Smooth muscle cell (in vitro differentiated cells): Measurements from ENCODE around the gene FBXO11. TPM values are rescaled to one million over a fixed set of nuclear protein-coding genes. Genes with fewer than 3 reads are reported as not detected.
A peak's percentile ranks its signal among the peaks of the same experiment; 100 is the strongest.

Experiments used
- DNase-seq: peaks from one replicate; lab custom pipeline; 2025; ENCODE audit not compliant: unreplicated experiment; lab: John Stamatoyannopoulos, UW
- H2AFZ ChIP-seq: fragments of 200-600 bp; sonication (generic); 2 replicates; pipeline ENCODE4 v1.6.0; 2016; ENCODE audit warnings: antibody characterized with exemption, low read depth, mild to moderate bottlenecking
- H3F3A ChIP-seq: fragments of 200-600 bp; sonication (generic); 2 replicates; pipeline ENCODE4 v1.6.0; 2017; ENCODE audit warnings: antibody characterized with exemption, low read depth
- H3K27ac ChIP-seq: fragments of 200-600 bp; sonication (generic); 2 replicates; pipeline ENCODE4 v1.5.1; 2016; ENCODE audit warnings: low read depth, mild to moderate bottlenecking
- H3K27me3 ChIP-seq: fragments of 200-600 bp; sonication (generic); 2 replicates; pipeline ENCODE4 v1.6.1; 2016; ENCODE audit warnings: low read depth, mild to moderate bottlenecking
- H3K36me3 ChIP-seq: fragments of 200-600 bp; sonication (generic); 2 replicates; pipeline ENCODE4 v1.5.1; 2016; ENCODE audit warnings: low read depth
- H3K4me1 ChIP-seq: fragments of 200-600 bp; sonication (generic); 2 replicates; pipeline ENCODE4 v1.5.1; 2016; ENCODE audit warnings: low read depth
- H3K4me2 ChIP-seq: fragments of 200-600 bp; sonication (generic); 2 replicates; pipeline ENCODE4 v1.6.0; 2016; ENCODE audit warnings: mild to moderate bottlenecking
- H3K4me3 ChIP-seq: fragments of 200-600 bp; sonication (generic); 2 replicates; pipeline ENCODE4 v1.5.1; 2016; ENCODE audit warnings: mild to moderate bottlenecking
- H3K79me2 ChIP-seq: fragments of 200-600 bp; sonication (generic); 2 replicates; pipeline ENCODE4 v1.6.0; 2016; ENCODE audit warnings: low read depth, mild to moderate bottlenecking
- H3K9ac ChIP-seq: fragments of 200-600 bp; sonication (generic); 2 replicates; pipeline ENCODE4 v1.6.0; 2016; ENCODE audit warnings: low read depth
- H3K9me3 ChIP-seq: fragments of 200-600 bp; sonication (generic); replicated peaks from 2 replicates; pipeline ENCODE4 v1.5.1; 2016; ENCODE audit warnings: low read depth
- H4K20me1 ChIP-seq: fragments of 200-600 bp; sonication (generic); 2 replicates; pipeline ENCODE4 v1.6.0; 2016; ENCODE audit warnings: low read depth
- CTCF ChIP-seq: fragments of 200-600 bp; sonication (generic); IDR thresholded peaks from 2 replicates; pipeline ENCODE4 v1.5.1; 2017; ENCODE audit warnings: borderline replicate concordance, mild to moderate bottlenecking, antibody characterized with exemption; ENCODE audit not compliant: insufficient read depth, poor library complexity, severe bottlenecking
- WGBS: methylation state at CpG from one replicate; pipeline ENCODE4 v1.1.7; 2016; ENCODE audit warnings: low lambda C conversion rate; 5-methylcytosine and 5-hydroxymethylcytosine counted together
- polyA plus RNA-seq: library from polyadenylated mRNA; unstranded; fragments of >200 nt; fragmentation: Nextera tagmentation; extraction: Ambion mirVana; gene quantifications from 2 replicates; pipeline ENCODE4 v1.2.1, GENCODE V29; 2016
- total RNA-seq: library from RNA; depleted of rRNA; stranded (reverse); fragments of >200 nt; gene quantifications from 2 replicates; pipeline ENCODE4 v1.2.3, GENCODE V29; 2014

The FBXO11 gene
- total RNA-seq (39.0 and 41.9 TPM in 2 replicates), polyA plus RNA-seq (21.0 and 23.1 TPM in 2 replicates)

GRCh38 chr2:47906157-47907038 is at the start of gene FBXO11:
Gene FBXO11 (minus strand): TSS chr2:47906498. CDS start chr2:47905720, 778 bp downstream.
- no peaks in the 10 kb centered on the region for H3K27me3 ChIP-seq
- H3K79me2 ChIP-seq, result peaks cover 44% of the 10 kb centered on the region
- peak within 1 kb of the TSS; percentile 96 for H3K4me2 ChIP-seq
- H3K9ac ChIP-seq, result peak within 1 kb of the TSS; percentile 98
- peaks cover 17% of the 10 kb centered on the region for H3K4me1 ChIP-seq
- WGBS, result under 1% methylated on average over 29 of the region's 54 CpGs
- no peaks in the 10 kb centered on the region for H3K9me3 ChIP-seq
- no peaks in the 10 kb centered on the region for H3K36me3 ChIP-seq
- H4K20me1 ChIP-seq, result peaks cover 36% of the 10 kb centered on the region
- peak within 1 kb of the TSS; percentile 86 for H2AFZ ChIP-seq
- DNase-seq, result peak; percentile 77
- H3F3A ChIP-seq, result peaks cover 11% of the 10 kb centered on the region
- H3K4me3 ChIP-seq, result peak within 1 kb of the TSS; percentile 94
- peak; percentile 43 for TF ChIP-seq CTCF
- peak within 1 kb of the TSS; percentile 97 for H3K27ac ChIP-seq

- DNase-seq, result no peak
- Histone ChIP-seq H3K4me3 (no peak overlapping the region), H3K27ac (no peak overlapping the region), H3F3A (no peaks in the 10 kb centered on the region), H3K27me3 (peaks cover 3% of the 10 kb centered on the region), H3K9ac (no peak overlapping the region), H3K4me1 (no peaks in the 10 kb centered on the region), H3K36me3 (no peaks in the 10 kb centered on the region), H3K9me3 (no peaks in the 10 kb centered on the region), H3K4me2 (no peak overlapping the region), H3K79me2 (no peaks in the 10 kb centered on the region), H2AFZ (no peak overlapping the region), H4K20me1 (no peaks in the 10 kb centered on the region)
- no peak for TF ChIP-seq CTCF
- 57% methylated on average over 2 of the region's 2 CpGs for WGBS
These were observed 44.3 kb upstream of the FBXO11 start for GRCh38 chr2:47950340-47951301.

GRCh38 chr2:47946593-47946992 is 40.3 kb upstream of the FBXO11 start:
- H3K36me3 ChIP-seq, result no peaks in the 10 kb centered on the region
- 95% methylated on average over 5 of the region's 5 CpGs for WGBS
- no peak for DNase-seq
- no peak overlapping the region for H3K4me2 ChIP-seq
- H3K4me1 ChIP-seq, result no peaks in the 10 kb centered on the region
- no peaks in the 10 kb centered on the region for H3K79me2 ChIP-seq
- no peak overlapping the region for H2AFZ ChIP-seq
- no peak overlapping the region for H3K9ac ChIP-seq
- no peak overlapping the region for H3K27ac ChIP-seq
- H3F3A ChIP-seq, result no peaks in the 10 kb centered on the region
- H4K20me1 ChIP-seq, result no peaks in the 10 kb centered on the region
- H3K9me3 ChIP-seq, result no peaks in the 10 kb centered on the region
- H3K27me3 ChIP-seq, result no peaks in the 10 kb centered on the region
- no peak overlapping the region for H3K4me3 ChIP-seq
- TF ChIP-seq CTCF, result no peak
